Erythroblast (primary cell): ENCODE data around the gene AUTS2.

Source experiments
- GATA1 ChIP-seq: IDR thresholded peaks from 2 replicates; pipeline ENCODE4 v1.6.1; 2011; ENCODE audit warnings: low read depth, mild to moderate bottlenecking, control low read depth, low read length, moderate library complexity
- POLR2A ChIP-seq: IDR thresholded peaks from 2 replicates; pipeline ENCODE4 v1.6.1; 2011; ENCODE audit warnings: mild to moderate bottlenecking, low read length

DNA sequence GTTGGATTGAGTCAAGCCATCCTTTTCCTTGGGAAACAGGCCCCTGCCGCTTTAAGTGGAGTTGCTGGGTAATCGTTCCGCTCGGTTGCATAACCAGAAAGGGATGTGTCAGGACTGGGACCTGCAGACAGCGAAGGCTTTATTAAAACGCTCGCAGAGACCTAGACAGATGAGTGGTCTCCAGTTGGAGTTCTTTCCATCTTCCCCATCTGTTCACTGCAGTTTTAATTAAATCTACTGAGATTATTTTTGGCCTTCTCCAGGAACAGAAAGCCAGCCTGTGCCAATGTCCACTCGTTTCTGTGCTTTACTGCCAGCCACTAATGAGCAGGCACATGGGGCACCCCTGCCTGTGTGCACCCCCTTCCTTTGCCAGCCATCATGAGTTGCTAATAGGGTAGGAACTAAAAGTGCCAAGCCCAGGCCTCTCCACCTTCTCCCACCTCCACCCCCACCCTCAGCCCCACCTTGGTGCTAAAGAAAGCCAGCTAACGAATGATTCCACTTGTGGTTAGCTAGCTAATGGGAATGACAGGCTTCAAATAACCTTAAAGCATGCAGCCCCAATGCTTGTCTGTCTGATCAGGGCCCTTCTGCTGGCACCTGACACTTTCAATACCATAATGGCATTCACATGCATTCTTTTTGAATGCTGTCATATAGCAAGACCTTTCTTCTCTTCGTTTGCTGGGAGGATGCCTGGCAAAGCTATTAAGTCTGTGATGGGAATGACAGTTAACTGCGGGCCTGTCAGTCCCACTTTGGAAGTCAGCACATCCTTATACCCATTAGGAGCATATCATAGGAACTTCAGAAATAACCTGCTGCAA lies 976.9 kb downstream of the AUTS2 start:
- no peak for TF ChIP-seq POLR2A
- TF ChIP-seq GATA1: no peak
